ENCODE measurements around the gene FOXA1. TPM values are rescaled to one million over a fixed set of nuclear protein-coding genes. Genes with fewer than 3 reads are reported as not detected.

The FOXA1 gene
- total and polyA plus RNA-seq, 2 donors (not counting 1 experiment from before 2014, with no cell fraction given): not detected

DNA sequence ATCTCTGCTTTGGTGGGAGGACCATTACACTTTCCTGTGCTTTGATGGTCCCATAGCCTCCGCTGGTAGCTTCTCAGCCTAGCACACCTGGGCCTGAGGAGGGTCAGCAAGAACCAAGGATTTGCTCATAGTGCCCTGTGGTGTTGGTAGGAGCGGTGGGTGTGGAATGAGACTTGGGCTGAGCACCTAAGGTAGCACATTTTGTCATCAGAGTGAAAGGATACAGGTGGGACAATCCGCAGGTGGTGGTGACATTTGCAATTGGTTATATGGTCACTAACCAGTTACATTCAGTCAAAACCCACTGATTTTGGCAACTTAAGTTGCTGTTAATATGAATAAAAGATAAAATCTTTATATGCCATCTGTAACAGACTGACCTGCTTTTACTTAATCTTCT lies 47.1 kb upstream of the FOXA1 start:
- intact Hi-C loops (cut with micrococcal nuclease): no loop called here
- ChIA-PET POLR2A (no interaction called here), CTCF (no interaction called here)
- TF ChIP-seq EZH2 (IDR thresholded peaks at IDR 0.05; ENCODE audit: borderline replicate concordance, insufficient read depth, low read depth, low read length, poor library complexity, severe bottlenecking): no peak
- TF ChIP-seq CTCF (IDR thresholded peaks at IDR 0.05): no peak
- ATAC-seq (ENCODE audit: low read depth) (no peak), DNase-seq (no peak)
- no peak overlapping the region for H3K27ac ChIP-seq (ENCODE audit: low read length in 2 of 2)
- no peaks in the 10 kb centered on the region for H3K4me1 ChIP-seq (ENCODE audit: control insufficient read depth in 2 of 2, insufficient read depth in 2 of 2, low read length in 2 of 2)
- H3K79me2 ChIP-seq (ENCODE audit: control insufficient read depth, insufficient read depth, low read length): no peaks in the 10 kb centered on the region
- no peak overlapping the region for H3K27ac Mint-ChIP-seq
- 100% methylated on average over 2 of the region's 3 CpGs for WGBS (ENCODE audit: insufficient coverage)
- no peaks in the 10 kb centered on the region for H3K27me3 ChIP-seq (replicated peaks in 1 of 4; ENCODE audit: control extremely low read depth in 1 of 4, control insufficient read depth in 3 of 4, insufficient read depth in 4 of 4, low read length in 3 of 4)
- H3K4me1 Mint-ChIP-seq: no peaks in the 10 kb centered on the region
- no peak overlapping the region for H3K9ac ChIP-seq (ENCODE audit: low read length)
- no peak overlapping the region for H3K4me3 ChIP-seq (ENCODE audit: control extremely low read depth in 1 of 5, extremely low read depth in 1 of 5, insufficient read depth in 1 of 5, low read depth in 2 of 5, low read length in 4 of 5)
- H3K4me2 ChIP-seq (replicated peaks; ENCODE audit: low read depth, low read length, poor library complexity, severe bottlenecking): no peak overlapping the region
- no peaks in the 10 kb centered on the region for H3K9me3 Mint-ChIP-seq (ENCODE audit: insufficient read depth)
- no peak overlapping the region for H3K4me3 Mint-ChIP-seq
- H3K9me3 ChIP-seq (ENCODE audit: control extremely low read depth in 1 of 3, control insufficient read depth in 2 of 3, insufficient read depth in 1 of 3, low read length in 2 of 3): no peaks in the 10 kb centered on the region
- no peaks in the 10 kb centered on the region for H4K20me1 ChIP-seq (ENCODE audit: control insufficient read depth, insufficient read depth, low read length, poor library complexity, severe bottlenecking)
- no peak overlapping the region for H2AFZ ChIP-seq (ENCODE audit: insufficient read depth, low read depth, low read length, poor library complexity, severe bottlenecking)
- H3K27me3 Mint-ChIP-seq: no peaks in the 10 kb centered on the region
- H3K36me3 ChIP-seq (replicated peaks in 1 of 2; ENCODE audit: control extremely low read depth in 1 of 2, control insufficient read depth in 1 of 2, extremely low read depth in 1 of 2, insufficient read depth in 2 of 2, low read length in 1 of 2): no peaks in the 10 kb centered on the region

GRCh38 chr14:37641117-37641516 lies 46.1 kb upstream of the FOXA1 start:
- H3K4me3 Mint-ChIP-seq: no peak overlapping the region
- no peak for ATAC-seq (ENCODE audit: low read depth)

More at GRCh38 chr14:37641117-37641516, 46.1 kb upstream of the FOXA1 start:
- Histone ChIP-seq H3K4me2 (replicated peaks; ENCODE audit: low read depth, low read length, poor library complexity, severe bottlenecking) (no peak overlapping the region), H3K4me1 (ENCODE audit: control insufficient read depth in 2 of 2, insufficient read depth in 2 of 2, low read length in 2 of 2) (no peaks in the 10 kb centered on the region), H3K27me3 (replicated peaks in 1 of 4; ENCODE audit: control extremely low read depth in 1 of 4, control insufficient read depth in 3 of 4, insufficient read depth in 4 of 4, low read length in 3 of 4) (no peaks in the 10 kb centered on the region), H3K36me3 (replicated peaks in 1 of 2; ENCODE audit: control extremely low read depth in 1 of 2, control insufficient read depth in 1 of 2, extremely low read depth in 1 of 2, insufficient read depth in 2 of 2, low read length in 1 of 2) (no peaks in the 10 kb centered on the region), H4K20me1 (ENCODE audit: control insufficient read depth, insufficient read depth, low read length, poor library complexity, severe bottlenecking) (no peaks in the 10 kb centered on the region), H3K4me3 (ENCODE audit: control extremely low read depth in 1 of 5, extremely low read depth in 1 of 5, insufficient read depth in 1 of 5, low read depth in 2 of 5, low read length in 4 of 5) (no peak overlapping the region), H3K79me2 (ENCODE audit: control insufficient read depth, insufficient read depth, low read length) (no peaks in the 10 kb centered on the region), H3K9ac (ENCODE audit: low read length) (no peak overlapping the region), H3K9me3 (ENCODE audit: control extremely low read depth in 1 of 3, control insufficient read depth in 2 of 3, insufficient read depth in 1 of 3, low read length in 2 of 3) (no peaks in the 10 kb centered on the region), H3K27ac (ENCODE audit: low read length in 2 of 2) (no peak overlapping the region), H2AFZ (ENCODE audit: insufficient read depth, low read depth, low read length, poor library complexity, severe bottlenecking) (no peak overlapping the region)
- no peaks in the 10 kb centered on the region for H3K9me3 Mint-ChIP-seq (ENCODE audit: insufficient read depth)
- no peaks in the 10 kb centered on the region for H3K4me1 Mint-ChIP-seq
- POLR2A ChIA-PET: no interaction called here
- CTCF ChIA-PET: no interaction called here
- TF ChIP-seq CTCF (IDR thresholded peaks at IDR 0.05) (no peak), EZH2 (IDR thresholded peaks at IDR 0.05; ENCODE audit: borderline replicate concordance, insufficient read depth, low read depth, low read length, poor library complexity, severe bottlenecking) (no peak)
- intact Hi-C loops (cut with micrococcal nuclease): no loop called here
- WGBS (ENCODE audit: insufficient coverage): 100% methylated on average over 1 of the region's 1 CpG
- no peak for DNase-seq
- H3K27ac Mint-ChIP-seq: no peak overlapping the region
- no peaks in the 10 kb centered on the region for H3K27me3 Mint-ChIP-seq
